ENCODE measurements around the gene IFNA8.

- TF ChIP-seq, protein P1, sequence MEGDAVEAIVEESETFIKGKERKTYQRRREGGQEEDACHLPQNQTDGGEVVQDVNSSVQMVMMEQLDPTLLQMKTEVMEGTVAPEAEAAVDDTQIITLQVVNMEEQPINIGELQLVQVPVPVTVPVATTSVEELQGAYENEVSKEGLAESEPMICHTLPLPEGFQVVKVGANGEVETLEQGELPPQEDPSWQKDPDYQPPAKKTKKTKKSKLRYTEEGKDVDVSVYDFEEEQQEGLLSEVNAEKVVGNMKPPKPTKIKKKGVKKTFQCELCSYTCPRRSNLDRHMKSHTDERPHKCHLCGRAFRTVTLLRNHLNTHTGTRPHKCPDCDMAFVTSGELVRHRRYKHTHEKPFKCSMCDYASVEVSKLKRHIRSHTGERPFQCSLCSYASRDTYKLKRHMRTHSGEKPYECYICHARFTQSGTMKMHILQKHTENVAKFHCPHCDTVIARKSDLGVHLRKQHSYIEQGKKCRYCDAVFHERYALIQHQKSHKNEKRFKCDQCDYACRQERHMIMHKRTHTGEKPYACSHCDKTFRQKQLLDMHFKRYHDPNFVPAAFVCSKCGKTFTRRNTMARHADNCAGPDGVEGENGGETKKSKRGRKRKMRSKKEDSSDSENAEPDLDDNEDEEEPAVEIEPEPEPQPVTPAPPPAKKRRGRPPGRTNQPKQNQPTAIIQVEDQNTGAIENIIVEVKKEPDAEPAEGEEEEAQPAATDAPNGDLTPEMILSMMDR (IDR thresholded peaks at IDR 0.05): no peak
- no peak for TF ChIP-seq POLR2AphosphoS5 (IDR thresholded peaks at IDR 0.05; ENCODE audit: low read depth, low read length)
- no peak for TF ChIP-seq SIN3A (IDR thresholded peaks at IDR 0.05; ENCODE audit: borderline replicate concordance, insufficient read depth, low read depth, low read length)
- TF ChIP-seq, protein P2, sequence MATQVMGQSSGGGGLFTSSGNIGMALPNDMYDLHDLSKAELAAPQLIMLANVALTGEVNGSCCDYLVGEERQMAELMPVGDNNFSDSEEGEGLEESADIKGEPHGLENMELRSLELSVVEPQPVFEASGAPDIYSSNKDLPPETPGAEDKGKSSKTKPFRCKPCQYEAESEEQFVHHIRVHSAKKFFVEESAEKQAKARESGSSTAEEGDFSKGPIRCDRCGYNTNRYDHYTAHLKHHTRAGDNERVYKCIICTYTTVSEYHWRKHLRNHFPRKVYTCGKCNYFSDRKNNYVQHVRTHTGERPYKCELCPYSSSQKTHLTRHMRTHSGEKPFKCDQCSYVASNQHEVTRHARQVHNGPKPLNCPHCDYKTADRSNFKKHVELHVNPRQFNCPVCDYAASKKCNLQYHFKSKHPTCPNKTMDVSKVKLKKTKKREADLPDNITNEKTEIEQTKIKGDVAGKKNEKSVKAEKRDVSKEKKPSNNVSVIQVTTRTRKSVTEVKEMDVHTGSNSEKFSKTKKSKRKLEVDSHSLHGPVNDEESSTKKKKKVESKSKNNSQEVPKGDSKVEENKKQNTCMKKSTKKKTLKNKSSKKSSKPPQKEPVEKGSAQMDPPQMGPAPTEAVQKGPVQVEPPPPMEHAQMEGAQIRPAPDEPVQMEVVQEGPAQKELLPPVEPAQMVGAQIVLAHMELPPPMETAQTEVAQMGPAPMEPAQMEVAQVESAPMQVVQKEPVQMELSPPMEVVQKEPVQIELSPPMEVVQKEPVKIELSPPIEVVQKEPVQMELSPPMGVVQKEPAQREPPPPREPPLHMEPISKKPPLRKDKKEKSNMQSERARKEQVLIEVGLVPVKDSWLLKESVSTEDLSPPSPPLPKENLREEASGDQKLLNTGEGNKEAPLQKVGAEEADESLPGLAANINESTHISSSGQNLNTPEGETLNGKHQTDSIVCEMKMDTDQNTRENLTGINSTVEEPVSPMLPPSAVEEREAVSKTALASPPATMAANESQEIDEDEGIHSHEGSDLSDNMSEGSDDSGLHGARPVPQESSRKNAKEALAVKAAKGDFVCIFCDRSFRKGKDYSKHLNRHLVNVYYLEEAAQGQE (IDR thresholded peaks at IDR 0.05; ENCODE audit: insufficient read depth in 1 of 2, low read depth in 2 of 2, low read length in 1 of 2): no peak
- TF ChIP-seq TCF7L2 (IDR thresholded peaks at IDR 0.05; ENCODE audit: low read depth, low read length): no peak
Observed at GRCh38 chr9:21432672-21433425, 23.9 kb downstream of the IFNA8 start.

Data from Panc1 (cell line).